ENCODE measurements around the gene CD2. TPM values are rescaled to one million over a fixed set of nuclear protein-coding genes. Genes with fewer than 3 reads are reported as not detected.

Gene CD2
- total RNA-seq, 2 experiments from 2014 or later, result 150 to 151 TPM

DNA sequence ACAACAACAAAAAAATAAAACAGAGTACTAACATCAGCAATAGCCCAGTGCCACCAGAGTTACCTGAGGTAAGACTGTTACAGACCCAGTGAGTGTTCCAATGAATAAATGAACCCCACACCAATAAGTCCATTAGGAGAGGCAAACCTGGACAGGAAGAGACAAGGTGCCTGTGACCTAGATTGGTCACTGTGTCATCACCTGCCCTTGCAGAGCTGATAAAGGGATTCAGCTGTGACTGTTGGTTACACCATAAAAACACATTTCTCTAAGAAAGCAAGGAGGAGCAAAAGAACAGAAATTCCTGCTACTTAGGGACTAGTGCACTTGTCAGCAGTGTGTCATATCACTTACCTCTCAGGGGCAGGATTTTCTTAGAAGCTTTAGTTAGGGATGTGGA is 37.5 kb downstream of the CD2 start:
- Histone ChIP-seq H3K4me1 (ENCODE audit: insufficient read depth, low read length) (peaks cover 23% of the 10 kb centered on the region), H3K9me3 (ENCODE audit: control insufficient read depth in 1 of 2, insufficient read depth in 1 of 2, low read length in 2 of 2) (no peaks in the 10 kb centered on the region), H3K27me3 (ENCODE audit: control insufficient read depth in 1 of 2, insufficient read depth in 2 of 2, low read length in 2 of 2) (no peaks in the 10 kb centered on the region), H3K27ac (ENCODE audit: low read depth in 1 of 2, low read length in 2 of 2) (no peak overlapping the region), H3K4me3 (ENCODE audit: low read length) (no peak overlapping the region), H3K36me3 (ENCODE audit: insufficient read depth, low read length) (no peaks in the 10 kb centered on the region)
- ATAC-seq (ENCODE audit: poor library complexity), result no peak
- no peak for DNase-seq
- intact Hi-C loops (cut with DNase I, micrococcal nuclease), result no loop called here
- TF ChIP-seq, protein P1, sequence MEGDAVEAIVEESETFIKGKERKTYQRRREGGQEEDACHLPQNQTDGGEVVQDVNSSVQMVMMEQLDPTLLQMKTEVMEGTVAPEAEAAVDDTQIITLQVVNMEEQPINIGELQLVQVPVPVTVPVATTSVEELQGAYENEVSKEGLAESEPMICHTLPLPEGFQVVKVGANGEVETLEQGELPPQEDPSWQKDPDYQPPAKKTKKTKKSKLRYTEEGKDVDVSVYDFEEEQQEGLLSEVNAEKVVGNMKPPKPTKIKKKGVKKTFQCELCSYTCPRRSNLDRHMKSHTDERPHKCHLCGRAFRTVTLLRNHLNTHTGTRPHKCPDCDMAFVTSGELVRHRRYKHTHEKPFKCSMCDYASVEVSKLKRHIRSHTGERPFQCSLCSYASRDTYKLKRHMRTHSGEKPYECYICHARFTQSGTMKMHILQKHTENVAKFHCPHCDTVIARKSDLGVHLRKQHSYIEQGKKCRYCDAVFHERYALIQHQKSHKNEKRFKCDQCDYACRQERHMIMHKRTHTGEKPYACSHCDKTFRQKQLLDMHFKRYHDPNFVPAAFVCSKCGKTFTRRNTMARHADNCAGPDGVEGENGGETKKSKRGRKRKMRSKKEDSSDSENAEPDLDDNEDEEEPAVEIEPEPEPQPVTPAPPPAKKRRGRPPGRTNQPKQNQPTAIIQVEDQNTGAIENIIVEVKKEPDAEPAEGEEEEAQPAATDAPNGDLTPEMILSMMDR (IDR thresholded peaks at IDR 0.05), result no peak
- no peak overlapping the region for H3K4me3 Mint-ChIP-seq
- no peak overlapping the region for H3K27ac Mint-ChIP-seq
- H3K4me1 Mint-ChIP-seq (ENCODE audit: low read depth), result peaks cover 41% of the 10 kb centered on the region
- peaks cover 9% of the 10 kb centered on the region for H3K9me3 Mint-ChIP-seq
- no peaks in the 10 kb centered on the region for H3K36me3 Mint-ChIP-seq (ENCODE audit: low read depth)
- CTCF ChIA-PET, result interaction anchor here (1.5 kb wide), 2 partner anchors 22 to 54 kb away, joined by 3 to 4 read pairs; no protein-coding TSS in a partner anchor
- POLR2A ChIA-PET, result interaction anchor here (1.7 kb wide), 1 partner anchor 22 kb away, joined by 10 read pairs; no protein-coding TSS in a partner anchor
- no peaks in the 10 kb centered on the region for H3K27me3 Mint-ChIP-seq

- peaks cover 57% of the 10 kb centered on the region for H3K4me1 Mint-ChIP-seq (ENCODE audit: low read depth)
- H3K27ac Mint-ChIP-seq, result no peak overlapping the region
- intact Hi-C loops (cut with DNase I, micrococcal nuclease), result no loop called here
- no peaks in the 10 kb centered on the region for H3K27me3 ChIP-seq (ENCODE audit: control insufficient read depth in 1 of 2, insufficient read depth in 2 of 2, low read length in 2 of 2)
- no peak for ATAC-seq (ENCODE audit: poor library complexity)
- no peaks in the 10 kb centered on the region for H3K36me3 ChIP-seq (ENCODE audit: insufficient read depth, low read length)
- POLR2A ChIA-PET, result interaction anchor here (1.1 to 1.3 kb wide), 4 partner anchors 16 to 267 kb away, joined by 3 to 6 read pairs (median 3); partner anchors contain the start of gene TTF2
- peaks cover 8% of the 10 kb centered on the region for H3K9me3 Mint-ChIP-seq
- H3K4me3 Mint-ChIP-seq, result no peak overlapping the region
- H3K9me3 ChIP-seq (ENCODE audit: control insufficient read depth in 1 of 2, insufficient read depth in 1 of 2, low read length in 2 of 2), result no peaks in the 10 kb centered on the region
- H3K36me3 Mint-ChIP-seq (ENCODE audit: low read depth), result no peaks in the 10 kb centered on the region
- no peak overlapping the region for H3K27ac ChIP-seq (ENCODE audit: low read depth in 1 of 2, low read length in 2 of 2)
- DNase-seq, result no peak
- TF ChIP-seq, protein P1 (IDR thresholded peaks at IDR 0.05), result no peak
- peaks cover 37% of the 10 kb centered on the region for H3K4me1 ChIP-seq (ENCODE audit: insufficient read depth, low read length)
- no peak overlapping the region for H3K4me3 ChIP-seq (ENCODE audit: low read length)
- CTCF ChIA-PET, result interaction anchor here (1.7 kb wide), 1 partner anchor 56 kb away, joined by 3 read pairs; no protein-coding TSS in a partner anchor
- no peaks in the 10 kb centered on the region for H3K27me3 Mint-ChIP-seq
Measured at GRCh38 chr1:116793357-116793935, 39.2 kb downstream of the CD2 start.

GRCh38 chr1:116794371-116794770 is 40.1 kb downstream of the CD2 start:
- H3K27ac ChIP-seq (ENCODE audit: low read depth in 1 of 2, low read length in 2 of 2), result no peak overlapping the region
- no peaks in the 10 kb centered on the region for H3K9me3 ChIP-seq (ENCODE audit: control insufficient read depth in 1 of 2, insufficient read depth in 1 of 2, low read length in 2 of 2)
- H3K9me3 Mint-ChIP-seq, result peaks cover 5% of the 10 kb centered on the region
- ATAC-seq (ENCODE audit: poor library complexity) (no peak), DNase-seq (no peak)
- no peak overlapping the region for H3K4me3 ChIP-seq (ENCODE audit: low read length)
- CTCF ChIA-PET, result interaction anchor here (0.8 to 1.7 kb wide), 3 partner anchors 24 to 57 kb away, joined by 3 to 4 read pairs (median 3); no protein-coding TSS in a partner anchor
- no peaks in the 10 kb centered on the region for H3K27me3 Mint-ChIP-seq
- no peaks in the 10 kb centered on the region for H3K36me3 ChIP-seq (ENCODE audit: insufficient read depth, low read length)
- no peaks in the 10 kb centered on the region for H3K36me3 Mint-ChIP-seq (ENCODE audit: low read depth)
- TF ChIP-seq, protein P1 (IDR thresholded peaks at IDR 0.05), result no peak
- H3K27ac Mint-ChIP-seq, result no peak overlapping the region
- intact Hi-C loops (cut with DNase I, micrococcal nuclease), result no loop called here
- H3K4me1 ChIP-seq (ENCODE audit: insufficient read depth, low read length), result peaks cover 47% of the 10 kb centered on the region
- H3K4me3 Mint-ChIP-seq, result no peak overlapping the region
- POLR2A ChIA-PET, result interaction anchor here (0.7 to 2.0 kb wide), 8 partner anchors 8 to 266 kb away, joined by 3 to 6 read pairs (median 3); partner anchors contain the start of genes CD2 and TTF2
- no peaks in the 10 kb centered on the region for H3K27me3 ChIP-seq (ENCODE audit: control insufficient read depth in 1 of 2, insufficient read depth in 2 of 2, low read length in 2 of 2)
- H3K4me1 Mint-ChIP-seq (ENCODE audit: low read depth), result peaks cover 58% of the 10 kb centered on the region
